GM19372 (cell line): ENCODE measurements around the gene HNRNPA0.
"Not testable (repeated sequence)": the region's sequence is repeated elsewhere in the genome, so short reads cannot be mapped to it uniquely, and the experiment has no call there.

Source experiments
- ATAC-seq: cut with Tn5 transposase; IDR thresholded peaks from one replicate; pipeline ENCODE4 v1.9.1; 2021; ENCODE audit warnings: mild to moderate bottlenecking, low read depth, moderate library complexity; ENCODE audit not compliant: unreplicated experiment

HNRNPA0 gene

GRCh38 chr5:137754188-137754960 lies at the start of gene HNRNPA0:
Gene HNRNPA0, minus strand, starts transcription at chr5:137754363. Its CDS starts 297 bp downstream, at chr5:137754066.
- peak; percentile 77 for ATAC-seq

- no peak for ATAC-seq
Measured at GRCh38 chr5:137802282-137803210, 48.4 kb upstream of the HNRNPA0 start.

GRCh38 chr5:137800700-137801411 lies 46.7 kb upstream of the HNRNPA0 start:
- ATAC-seq: no peak

DNA sequence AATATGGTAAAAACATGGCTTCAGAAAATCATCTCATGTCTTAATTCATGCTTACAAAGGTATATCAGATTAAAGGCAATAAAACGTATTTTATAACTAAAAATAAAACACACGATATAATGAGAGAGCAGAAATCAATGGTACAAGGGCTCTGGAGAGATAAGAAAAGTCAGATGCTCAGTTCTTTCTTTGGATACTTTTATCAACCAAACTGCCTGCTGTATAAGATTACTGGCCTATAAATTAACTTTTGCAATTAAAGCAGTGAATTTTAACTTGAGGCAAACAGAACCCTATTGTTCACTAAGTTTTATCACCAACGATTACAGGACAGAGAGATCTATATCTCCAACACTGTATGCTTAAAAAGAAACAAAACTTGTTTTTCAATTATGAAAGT lies 42.1 kb upstream of the HNRNPA0 start:
- ATAC-seq: no peak

GRCh38 chr5:137794863-137795262 lies 40.7 kb upstream of the HNRNPA0 start:
- no peak for ATAC-seq

DNA sequence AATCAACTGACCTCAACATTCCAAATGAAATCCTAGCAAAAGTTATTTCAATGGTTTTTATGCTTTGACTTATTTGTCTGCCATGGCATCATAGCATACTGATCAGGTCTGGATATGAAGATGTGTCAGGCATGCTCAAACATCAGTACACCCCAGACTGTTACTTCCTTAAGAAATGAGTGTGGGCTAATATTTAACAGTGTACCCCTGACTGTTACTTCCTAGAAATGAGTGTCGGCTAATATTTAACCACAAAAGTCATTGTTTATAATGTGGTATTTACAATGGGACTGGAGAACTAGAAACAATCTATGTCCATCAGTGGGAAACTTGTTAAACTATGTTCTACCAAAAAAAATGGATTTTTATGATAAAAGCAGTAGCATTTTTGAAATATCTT lies 38.1 kb upstream of the HNRNPA0 start:
- peak; percentile 61 for ATAC-seq

GRCh38 chr5:137791799-137792198 lies 37.6 kb upstream of the HNRNPA0 start:
- ATAC-seq: no peak

DNA sequence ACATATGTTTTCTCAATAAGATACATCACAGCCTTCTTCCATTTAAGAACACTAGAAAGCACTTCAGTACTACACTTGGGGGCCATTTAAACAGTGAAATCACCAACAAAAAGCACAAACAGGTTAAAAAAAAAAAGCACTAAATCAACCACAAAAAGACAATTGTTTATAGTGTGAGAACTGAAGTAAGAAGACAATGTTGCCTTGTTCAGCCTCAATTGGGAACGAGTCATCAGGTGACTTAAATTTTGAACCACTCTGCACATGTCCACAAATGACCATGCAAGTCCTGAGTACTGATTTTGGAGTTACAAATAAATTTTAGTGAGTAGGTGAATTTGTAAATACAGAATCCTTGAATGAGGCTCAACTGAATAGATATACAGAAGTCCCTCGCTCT lies 37.2 kb upstream of the HNRNPA0 start:
- no peak for ATAC-seq

GRCh38 chr5:137788560-137788959 lies 34.4 kb upstream of the HNRNPA0 start:
- ATAC-seq: not testable (repeated sequence)

DNA sequence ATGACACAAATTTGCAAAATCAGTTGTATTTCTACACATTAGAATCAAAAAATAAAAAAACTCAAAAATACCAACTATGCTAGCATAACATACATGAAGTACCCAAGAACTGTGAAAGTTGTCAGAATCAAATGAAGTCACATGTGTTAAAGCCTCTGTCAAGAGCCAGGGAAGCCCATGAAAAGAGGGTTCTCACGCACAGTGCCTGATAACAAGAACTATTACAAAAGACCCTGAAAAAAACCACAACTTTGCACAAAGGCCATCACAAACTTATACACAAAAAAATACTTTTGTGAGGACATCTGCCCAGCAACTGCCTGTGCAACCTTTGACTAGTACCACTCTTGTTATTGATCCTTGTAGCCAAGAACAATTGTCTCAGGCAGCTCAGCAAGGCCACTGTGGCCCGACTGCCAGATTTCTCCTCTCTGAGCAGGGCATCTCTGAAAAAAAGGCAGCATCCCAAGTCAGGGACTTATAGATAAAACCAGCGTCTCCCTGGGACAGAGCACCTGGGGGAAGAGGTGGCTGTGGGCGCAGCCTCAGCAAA lies 28.9 kb upstream of the HNRNPA0 start:
- ATAC-seq: no peak

DNA sequence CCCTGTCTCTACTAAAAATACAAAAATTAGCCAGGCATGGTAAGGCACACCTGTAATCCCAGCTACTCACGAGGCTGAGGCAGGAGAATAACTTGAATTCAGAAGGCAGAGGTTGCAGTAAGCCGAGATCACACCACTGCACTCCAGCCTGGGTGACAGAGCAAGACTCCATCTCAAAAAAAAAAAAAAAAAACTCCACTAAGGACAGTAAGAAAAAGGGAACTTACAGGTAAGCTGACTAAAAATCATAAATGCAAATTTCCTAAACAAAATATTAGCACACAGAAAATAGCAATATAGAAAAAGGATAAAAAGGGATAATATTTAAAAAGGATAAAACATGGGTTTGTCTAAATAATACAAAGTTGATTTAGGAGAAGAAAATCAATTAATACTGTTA lies 27.9 kb upstream of the HNRNPA0 start:
- ATAC-seq: no peak

- ATAC-seq: no peak
Measured at GRCh38 chr5:137778772-137779564, 24.8 kb upstream of the HNRNPA0 start.

DNA sequence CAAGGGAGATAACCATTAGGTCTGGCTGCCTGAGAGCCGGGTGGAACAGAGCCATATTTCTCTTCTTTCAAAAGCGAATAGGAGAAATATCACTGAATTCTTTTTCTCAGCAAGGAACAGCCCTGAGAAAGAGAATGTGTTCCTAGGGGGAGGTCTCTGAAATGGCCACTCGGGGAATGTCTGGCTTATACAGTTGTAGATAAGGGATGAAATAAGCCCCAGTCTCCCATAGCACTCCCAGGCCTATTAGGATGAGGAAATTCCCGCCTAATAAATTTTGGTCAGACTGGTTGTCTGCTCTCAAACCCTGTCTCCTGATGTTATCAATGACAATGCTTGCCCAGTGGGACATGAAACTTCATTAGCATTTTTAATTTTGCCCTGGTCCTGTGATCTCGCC lies 13.8 kb upstream of the HNRNPA0 start:
- not testable (repeated sequence) for ATAC-seq

DNA sequence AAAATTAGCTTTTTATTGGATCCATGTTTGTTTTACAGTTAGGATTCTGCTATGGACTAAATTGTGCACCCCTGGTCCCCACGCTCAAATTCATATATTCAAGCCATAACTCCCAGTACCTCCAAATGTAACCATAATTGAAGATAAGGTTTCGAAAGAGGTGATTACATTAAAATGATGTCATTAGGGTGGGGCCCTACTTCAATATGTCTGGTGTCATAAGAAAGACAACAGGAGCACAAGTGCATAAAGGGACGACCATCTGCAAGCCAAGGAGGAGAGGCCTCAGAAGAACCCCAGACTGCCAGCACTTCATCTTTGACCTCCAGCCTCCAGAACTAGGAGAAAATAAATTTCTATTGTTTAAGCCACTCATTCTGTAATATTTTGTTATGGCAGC lies 7.4 kb upstream of the HNRNPA0 start:
- no peak for ATAC-seq

- no peak for ATAC-seq
Measured at GRCh38 chr5:137760719-137761516, 6.8 kb upstream of the HNRNPA0 start.

DNA sequence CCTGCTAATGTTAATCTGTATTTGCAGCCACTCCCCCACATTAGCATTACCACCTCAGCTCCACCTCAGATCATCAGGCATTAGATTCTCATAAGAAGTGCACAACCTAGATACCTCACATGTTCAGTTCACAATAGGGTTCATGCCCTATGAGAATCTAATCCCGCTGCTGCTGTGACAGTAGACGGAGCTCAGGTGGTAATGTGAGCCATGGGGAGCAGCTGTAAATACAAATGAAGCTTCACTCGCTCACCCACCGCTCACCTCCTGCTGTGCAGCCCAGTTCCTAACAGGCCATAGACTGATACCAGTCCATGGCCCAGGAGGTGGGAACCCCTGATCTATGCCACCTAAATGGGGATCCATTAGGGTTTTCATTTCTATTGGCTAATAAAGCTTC lies 6.1 kb upstream of the HNRNPA0 start:
- ATAC-seq: no peak

DNA sequence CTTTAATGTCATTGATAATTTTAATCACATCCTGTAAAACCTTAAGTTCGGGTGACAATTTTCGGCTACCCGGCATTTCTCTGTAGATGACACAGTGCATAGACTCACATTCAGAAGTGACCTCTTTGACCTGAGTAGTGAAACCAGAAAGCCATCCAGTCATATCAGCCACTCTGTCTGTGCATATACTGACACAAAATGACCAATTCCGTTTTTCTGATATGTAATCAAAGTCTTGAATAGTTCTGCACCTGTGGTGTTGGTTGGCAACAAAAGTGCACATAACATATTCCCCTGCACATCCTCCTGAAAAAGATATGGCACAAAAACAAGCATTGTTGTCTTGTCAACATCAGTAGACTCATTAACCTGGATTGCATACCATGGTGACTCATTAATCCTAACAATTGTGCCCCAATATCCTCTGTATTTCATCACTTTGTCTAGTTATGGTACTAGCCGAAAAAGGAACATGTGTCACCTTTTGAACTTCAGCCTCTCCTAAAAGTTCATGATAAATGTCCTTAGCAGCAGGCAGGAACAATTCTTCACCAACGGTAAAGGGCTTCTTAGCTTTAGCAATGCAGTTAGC lies 4.6 kb upstream of the HNRNPA0 start:
- ATAC-seq: peak; percentile 31

GRCh38 chr5:137758121-137758520 lies 4.0 kb upstream of the HNRNPA0 start:
- ATAC-seq: no peak

- no peak for ATAC-seq
Measured at GRCh38 chr5:137757634-137758033, 3.5 kb upstream of the HNRNPA0 start.
